ENCODE measurements around the gene UPK3BL1. TPM values are rescaled to one million over a fixed set of nuclear protein-coding genes. Genes with fewer than 3 reads are reported as not detected.

The UPK3BL1 gene
- total RNA-seq, 2 experiments from 2014 or later: 27.2 to 28.4 TPM

Other genes with a start within 250 kb of the UPK3BL1 start
- gene PRKRIP1, start 246.4 kb downstream of the UPK3BL1 start, total RNA-seq: 10 to 100 TPM; 47.4 to 48.0 TPM
- 10 to 100 TPM; 12.3 to 16.5 TPM for gene ORAI2, start 209.2 kb downstream of the UPK3BL1 start, total RNA-seq
- gene ALKBH4, start 177.9 kb downstream of the UPK3BL1 start, total RNA-seq: 1 to 10 TPM; 2.9 to 3.5 TPM
- gene LRWD1, start 177.8 kb downstream of the UPK3BL1 start, total RNA-seq: 10 to 100 TPM; 12.9 to 13.9 TPM
- 10 to 100 TPM; 35.8 to 39.7 TPM for gene POLR2J, start 163.9 kb downstream of the UPK3BL1 start, total RNA-seq
- 10 to 100 TPM; 31.9 to 40.7 TPM for gene RASA4B, start 125.0 kb downstream of the UPK3BL1 start, total RNA-seq
- 100 to 1,000 TPM; 115 to 122 TPM for gene UPK3BL2, start 99.1 kb downstream of the UPK3BL1 start, total RNA-seq
- under 1 TPM; 0.33 to 0.36 TPM for gene SPDYE2, start 91.6 kb downstream of the UPK3BL1 start, total RNA-seq
- 10 to 100 TPM; 82.5 to 90.6 TPM for gene POLR2J3, start 70.2 kb downstream of the UPK3BL1 start, total RNA-seq
- 10 to 100 TPM; 37.8 to 42.1 TPM for gene RASA4, start 26.0 kb downstream of the UPK3BL1 start, total RNA-seq
- not detected for gene SPDYE2B, start 7.5 kb upstream of the UPK3BL1 start, total RNA-seq
- 10 to 100 TPM; 76.6 to 81.3 TPM for gene POLR2J2, start 28.9 kb upstream of the UPK3BL1 start, total RNA-seq
- gene FAM185A, start 106.2 kb upstream of the UPK3BL1 start, total RNA-seq: 1 to 10 TPM; 4.5 to 4.9 TPM

All from CD4-positive, alpha-beta T cell (primary cell).